GOT3 (cell line): Measurements from ENCODE around the gene EYA4.

Experiments
- DNase-seq: peaks from one replicate; lab custom pipeline; 2025; ENCODE audit warnings: mixed read lengths; lab: John Stamatoyannopoulos, UW

The EYA4 gene

GRCh38 chr6:133241086-133241900 is at the start of gene EYA4:
EYA4 (plus strand) TSS chr6:133241357; CDS start chr6:133274781, 33,424 bp downstream.
- DNase-seq, result no peak

DNA sequence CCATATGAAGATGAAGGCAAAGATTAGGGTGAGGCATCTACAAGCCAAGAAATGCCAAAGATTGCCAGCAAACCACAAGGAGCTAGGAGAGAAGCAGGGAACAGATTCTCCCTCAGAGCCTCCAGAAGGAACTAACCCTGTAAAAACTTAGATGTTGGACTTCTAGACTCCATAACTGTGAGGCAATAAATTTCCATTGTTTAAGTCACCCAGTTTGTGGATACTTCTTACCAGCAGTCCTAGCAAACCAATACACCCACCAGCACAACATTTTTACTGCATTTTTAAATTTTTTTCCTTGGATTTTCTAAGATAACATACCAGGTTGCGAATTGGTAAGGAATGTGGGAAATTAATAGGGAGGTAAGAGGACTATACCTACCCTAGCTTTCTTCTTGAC is 47.8 kb upstream of the EYA4 start:
- DNase-seq, result no peak

DNA sequence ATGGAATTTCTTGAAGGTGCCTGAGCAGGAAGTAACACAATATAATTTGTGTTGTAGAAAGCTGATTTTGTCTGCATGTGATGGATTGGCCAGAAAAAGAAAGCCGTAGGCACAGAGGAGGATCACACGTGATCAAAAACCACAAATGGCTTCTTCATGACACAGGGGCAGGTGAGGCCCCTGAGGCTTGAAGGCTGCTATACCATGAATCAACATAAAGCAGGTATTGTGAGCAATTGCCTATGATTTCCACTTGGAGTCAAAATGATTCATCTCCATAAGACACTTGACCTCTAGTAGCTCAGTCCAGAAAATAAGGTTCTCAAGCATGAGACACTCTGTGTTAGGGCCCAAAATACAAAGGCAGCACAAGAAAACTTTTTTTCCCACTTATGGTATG is 42.4 kb upstream of the EYA4 start:
- DNase-seq, result no peak

DNA sequence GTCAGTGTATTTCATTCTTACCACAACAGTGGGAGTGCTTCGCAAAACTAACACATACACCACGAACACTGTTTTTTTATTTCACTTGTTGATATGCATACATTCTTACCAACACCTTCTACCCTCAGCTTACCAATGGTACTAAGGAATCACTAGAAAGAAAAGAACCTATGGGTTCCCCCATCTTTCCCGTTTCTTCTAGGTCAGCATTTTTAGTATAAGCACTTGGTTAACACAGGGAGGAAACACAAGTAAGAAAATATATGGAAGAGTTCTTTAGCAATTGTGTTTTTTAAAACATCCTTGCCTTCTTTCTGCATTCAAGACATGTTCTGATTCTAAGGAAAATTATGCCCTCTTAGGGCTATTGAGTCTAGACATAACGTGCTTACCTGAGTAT is 39.9 kb upstream of the EYA4 start:
- DNase-seq, result no peak

DNA sequence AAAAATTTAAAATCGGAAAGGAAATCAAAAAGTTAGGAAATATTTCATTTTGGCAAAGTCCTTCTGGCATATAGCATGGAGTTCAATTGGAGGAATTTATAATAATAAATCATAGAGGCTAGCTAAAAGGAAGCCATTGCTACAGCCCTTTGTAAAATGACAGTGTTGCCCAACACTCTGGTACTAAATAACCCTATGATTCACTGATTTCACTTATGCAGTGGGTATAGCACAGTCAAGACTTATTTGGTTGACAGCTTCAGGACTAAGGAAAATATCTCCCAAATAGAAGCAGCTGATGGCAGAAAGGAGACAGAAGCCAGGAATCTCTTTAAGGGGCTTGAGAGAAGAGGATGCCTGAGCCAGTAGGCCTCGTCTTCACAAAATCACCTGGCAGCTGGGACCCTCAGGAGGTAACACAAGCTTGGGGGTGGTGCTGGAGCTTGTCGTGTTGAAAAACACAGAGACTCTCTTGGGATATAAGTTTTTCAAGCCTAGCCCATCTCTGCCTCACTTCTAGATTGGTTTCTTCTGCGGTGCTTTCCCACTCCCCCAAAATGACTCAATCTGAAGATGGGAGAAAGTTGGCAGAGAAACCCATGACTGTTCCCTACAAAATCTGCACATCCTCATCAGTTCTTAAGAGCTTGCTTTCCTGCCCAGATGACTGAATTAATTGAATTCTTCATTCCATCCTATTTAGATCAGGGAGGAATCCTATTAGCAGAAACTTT is 38.4 kb upstream of the EYA4 start:
- DNase-seq, result no peak

DNA sequence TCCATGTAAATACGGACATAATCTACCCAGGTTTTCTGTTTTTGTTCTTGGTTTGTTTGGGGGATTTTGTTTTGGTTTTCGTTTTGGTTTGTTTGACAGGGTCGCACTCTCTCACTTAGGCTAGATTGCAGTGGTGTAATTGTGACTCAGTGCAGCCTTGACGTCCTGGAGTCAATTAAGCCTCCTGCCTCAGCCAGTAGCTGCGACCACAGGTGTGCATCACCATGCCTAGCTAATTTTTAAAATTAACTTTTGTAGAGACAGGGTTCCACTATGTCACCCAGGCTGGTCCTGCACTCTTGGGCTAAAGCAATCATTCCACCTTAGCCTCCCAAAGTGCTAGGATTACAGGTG is 37.8 kb upstream of the EYA4 start:
- no peak for DNase-seq

DNA sequence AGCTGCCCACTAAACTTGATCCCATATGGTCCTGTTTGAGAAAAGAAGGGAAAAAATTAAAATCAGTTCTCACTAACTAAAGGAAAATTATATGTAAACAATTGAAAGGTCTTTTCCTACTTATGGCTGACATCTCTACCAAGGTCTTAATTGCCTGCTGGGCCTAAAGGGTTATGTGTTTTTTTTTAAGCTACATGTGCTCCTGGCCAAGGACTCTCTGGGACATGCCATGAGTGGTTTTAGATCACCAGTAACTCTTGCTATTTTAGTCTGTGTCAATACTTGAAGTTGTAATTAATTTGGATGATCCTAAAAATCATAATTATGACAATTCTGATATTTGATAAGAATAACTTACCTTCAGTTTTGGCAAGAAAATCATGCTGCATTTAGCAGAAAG is 35.9 kb upstream of the EYA4 start:
- no peak for DNase-seq

- DNase-seq, result no peak
Measured at GRCh38 chr6:133206942-133207341, 34.2 kb upstream of the EYA4 start.

DNA sequence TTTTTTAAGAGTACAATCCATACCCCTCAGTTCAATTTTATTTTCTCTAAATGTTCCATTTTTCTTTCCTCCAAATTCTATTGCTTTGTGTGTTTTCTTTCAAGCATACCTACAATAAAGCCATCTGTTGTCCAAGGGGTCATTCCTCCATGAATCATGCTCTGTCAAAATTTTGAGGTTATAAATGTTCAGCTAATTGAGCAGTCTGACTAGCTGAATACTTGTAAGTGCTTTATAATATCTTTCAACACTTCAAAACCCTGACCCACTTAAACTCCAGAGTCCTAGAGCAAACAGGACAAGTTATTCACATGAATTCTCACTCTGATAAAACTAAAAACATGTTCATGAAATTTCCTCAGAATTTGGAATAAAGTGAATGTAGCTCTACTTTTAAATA is 33.4 kb upstream of the EYA4 start:
- DNase-seq, result no peak

- no peak for DNase-seq
Measured at GRCh38 chr6:133208183-133208755, 32.9 kb upstream of the EYA4 start.

DNA sequence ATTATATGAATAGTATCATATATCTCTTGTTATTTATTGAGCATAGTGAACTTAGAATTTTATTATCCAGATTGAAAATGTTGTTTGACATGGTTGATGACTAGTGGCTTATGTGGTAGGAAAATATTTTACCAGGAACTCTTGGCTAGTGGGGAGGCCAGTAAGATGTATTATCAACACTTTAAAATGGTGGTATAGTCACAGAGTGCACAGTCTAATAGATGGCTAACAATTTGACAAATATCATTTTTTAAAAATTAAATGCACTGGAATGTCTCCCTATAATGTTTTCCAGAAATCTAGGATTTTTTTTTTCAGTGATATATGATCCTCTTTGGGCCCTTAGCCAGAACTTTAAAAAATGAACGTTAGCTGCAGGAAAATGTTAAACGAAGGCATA is 26.9 kb upstream of the EYA4 start:
- no peak for DNase-seq

DNA sequence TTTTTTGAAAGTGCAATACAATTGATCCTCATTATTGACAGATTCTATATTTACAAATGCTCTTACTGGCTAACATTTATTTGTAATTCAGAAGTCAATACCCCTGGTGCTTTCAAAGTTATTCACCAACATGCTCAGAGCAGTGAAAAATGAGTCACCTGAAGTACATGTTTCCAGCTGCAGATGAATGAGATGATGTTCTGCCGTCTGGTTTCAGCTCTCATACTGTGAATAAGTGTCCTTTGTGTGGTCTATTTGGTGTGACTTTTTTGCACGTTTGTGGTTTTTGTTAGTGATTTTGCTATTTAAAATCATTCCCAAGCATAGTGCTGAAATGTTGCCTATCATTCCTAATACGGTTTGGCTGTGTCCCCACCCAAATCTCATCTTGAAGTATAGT is 22.3 kb upstream of the EYA4 start:
- no peak for DNase-seq

DNA sequence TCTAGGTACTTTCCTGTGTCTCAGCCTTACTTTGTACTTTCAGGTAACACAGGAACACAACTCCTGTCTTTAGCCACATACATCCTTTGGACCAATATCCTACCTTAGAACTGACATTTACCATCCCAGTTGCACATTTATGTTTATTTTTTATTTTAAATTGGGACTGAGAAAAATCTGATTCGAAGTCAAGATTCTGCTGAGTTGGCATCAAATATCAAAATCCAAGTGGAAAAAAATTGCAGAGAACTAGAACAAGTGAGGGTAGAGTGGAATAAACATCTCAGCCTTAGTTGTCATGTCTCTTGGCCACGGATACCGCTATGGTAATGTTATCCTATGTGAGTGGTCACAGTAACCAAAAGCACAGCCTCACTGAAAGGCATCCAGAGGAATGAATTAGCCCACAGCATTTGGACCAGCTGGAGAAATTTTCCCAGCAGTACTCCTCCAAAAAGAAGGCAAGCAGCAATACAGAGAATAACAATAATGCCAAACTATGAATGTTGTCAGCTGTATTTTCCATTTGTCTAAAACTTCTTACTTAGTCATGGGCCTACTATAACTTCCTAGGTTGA is 17.6 kb upstream of the EYA4 start:
- DNase-seq, result no peak

DNA sequence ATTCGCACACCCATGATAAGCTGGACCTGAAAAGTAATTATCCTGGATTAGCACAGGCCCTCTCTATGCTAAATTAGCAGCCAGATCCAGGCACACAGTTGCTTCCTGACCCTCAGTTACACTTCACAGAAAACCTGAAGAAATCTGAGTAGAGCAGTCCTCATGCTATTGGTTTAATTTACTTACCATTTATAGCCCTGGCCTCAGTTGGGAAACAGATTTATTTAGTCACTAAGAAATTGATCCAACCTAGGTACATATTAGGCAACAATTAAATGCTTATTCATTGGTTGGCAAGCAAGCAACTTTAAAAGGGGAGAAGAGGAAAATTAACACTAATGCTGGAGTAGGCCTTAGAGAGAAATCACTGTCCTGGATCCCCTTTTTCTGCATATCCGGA is 15.6 kb upstream of the EYA4 start:
- no peak for DNase-seq

DNA sequence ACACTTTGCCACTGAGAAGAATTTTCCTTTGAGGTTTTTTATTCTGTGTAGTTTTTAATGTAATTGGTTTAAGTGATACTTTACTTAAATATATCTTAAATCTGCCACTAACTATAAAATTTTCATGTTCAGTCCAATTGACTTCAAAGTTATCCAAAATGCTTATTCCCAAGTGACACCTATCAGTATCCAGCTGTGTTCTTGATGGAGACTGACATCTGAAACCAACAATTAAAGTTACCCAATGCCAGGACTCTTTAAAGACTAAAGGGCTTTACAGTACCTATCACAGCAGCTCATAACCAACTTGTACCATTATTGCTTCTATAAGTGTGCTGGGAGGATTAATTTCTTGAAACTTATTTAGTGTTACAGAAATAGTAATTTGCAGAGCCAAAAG is 13.8 kb upstream of the EYA4 start:
- DNase-seq, result no peak

- DNase-seq, result no peak
Measured at GRCh38 chr6:133230052-133230451, 11.1 kb upstream of the EYA4 start.

DNA sequence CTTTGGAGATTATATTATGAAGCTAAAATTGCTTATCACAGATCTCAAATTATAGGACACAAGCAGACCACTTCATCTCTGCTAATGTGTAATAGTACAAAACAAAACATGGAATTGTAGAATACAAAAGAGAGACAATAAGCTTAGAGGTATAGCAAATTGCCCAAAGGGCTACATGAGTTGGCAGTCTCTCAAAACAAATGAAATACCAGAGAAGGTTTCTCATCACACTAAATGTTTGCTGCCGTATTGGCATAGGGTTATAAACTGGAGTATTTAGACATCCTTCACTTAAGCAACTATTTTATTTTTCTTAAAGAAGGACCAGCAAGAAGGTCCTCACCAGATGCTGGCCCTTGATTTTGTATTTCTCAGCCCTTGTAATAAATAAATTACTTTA is 5.9 kb upstream of the EYA4 start:
- DNase-seq, result no peak

- no peak for DNase-seq
Measured at GRCh38 chr6:133236932-133237331, 4.2 kb upstream of the EYA4 start.

GRCh38 chr6:133240511-133241085 is 559 bp upstream of the EYA4 start:
- DNase-seq, result no peak

GRCh38 chr6:133241901-133242636 is 912 bp downstream of the EYA4 start:
- DNase-seq, result no peak

GRCh38 chr6:133242637-133243585 is 1.8 kb downstream of the EYA4 start:
- no peak for DNase-seq
